Measurements from ENCODE around the gene MFSD11. TPM values are rescaled to one million over a fixed set of nuclear protein-coding genes. Genes with fewer than 3 reads are reported as not detected.
"Not testable (repeated sequence)": the region's sequence is repeated elsewhere in the genome, so short reads cannot be mapped to it uniquely, and the experiment has no call there.

MFSD11 gene
- total RNA-seq, 6 donors from 2014 or later = 23.9 to 49.2 (median 34.4) TPM

DNA sequence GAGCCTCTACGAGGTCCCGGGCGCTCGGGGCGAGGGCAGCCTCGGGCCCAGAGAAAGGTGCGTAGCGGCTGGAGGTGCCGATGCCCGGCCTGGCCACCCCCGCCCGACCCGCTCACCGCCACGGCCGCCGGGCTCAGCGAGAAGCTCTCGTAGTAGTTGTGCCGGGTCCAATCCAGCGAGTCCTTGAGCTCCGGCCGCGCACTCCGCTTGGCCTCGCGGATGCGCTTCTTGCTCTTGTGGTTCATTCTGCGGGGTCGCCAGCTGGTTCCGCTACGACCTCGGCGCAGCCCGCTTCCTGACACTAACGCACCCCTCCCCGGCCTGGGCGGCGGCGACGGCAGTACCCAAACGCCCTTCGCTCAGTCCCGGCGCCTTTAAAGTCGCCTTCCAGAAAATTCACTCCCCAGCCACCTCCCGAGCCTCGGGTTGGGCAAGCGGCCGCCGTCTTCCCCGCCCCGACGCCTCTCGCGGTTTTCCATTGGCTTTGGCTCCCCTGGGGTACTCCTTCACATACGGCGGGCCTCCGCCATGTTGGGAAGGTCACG lies 11.6 kb upstream of the MFSD11 start, which contains the start of gene JMJD6:
JMJD6 (minus strand) TSS at position 376 of the 545 bp plus-strand sequence; CDS start at position 245, 131 bp downstream.
- WGBS, 2 donors = 0 to 1% methylated on average over 18 to 28 of the region's 60 CpGs
- Histone ChIP-seq H3K27ac (peak within 1 kb of the TSS; percentile 97 to 100 (median 99)), H3K9me3 (no peaks in the 10 kb centered on the region), H3K27me3 (no peaks in the 10 kb centered on the region), H3K36me3 (peaks cover 26 to 56% (median 36%) of the 10 kb centered on the region in 4 donors), H3K4me1 (peaks cover 29 to 68% (median 47%) of the 10 kb centered on the region in 4 donors), H3K4me3 (peak within 1 kb of the TSS; percentile 81 to 95 (median 84))
- DNase-seq (peak; percentile 96 to 97), ATAC-seq (ENCODE audit: low FRiP score in 2 of 2) (peak; percentile 96 to 97)
- TF ChIP-seq POLR2AphosphoS5 (IDR thresholded peaks at IDR 0.05) = peak; percentile 81 to 93
- TF ChIP-seq, protein P1, sequence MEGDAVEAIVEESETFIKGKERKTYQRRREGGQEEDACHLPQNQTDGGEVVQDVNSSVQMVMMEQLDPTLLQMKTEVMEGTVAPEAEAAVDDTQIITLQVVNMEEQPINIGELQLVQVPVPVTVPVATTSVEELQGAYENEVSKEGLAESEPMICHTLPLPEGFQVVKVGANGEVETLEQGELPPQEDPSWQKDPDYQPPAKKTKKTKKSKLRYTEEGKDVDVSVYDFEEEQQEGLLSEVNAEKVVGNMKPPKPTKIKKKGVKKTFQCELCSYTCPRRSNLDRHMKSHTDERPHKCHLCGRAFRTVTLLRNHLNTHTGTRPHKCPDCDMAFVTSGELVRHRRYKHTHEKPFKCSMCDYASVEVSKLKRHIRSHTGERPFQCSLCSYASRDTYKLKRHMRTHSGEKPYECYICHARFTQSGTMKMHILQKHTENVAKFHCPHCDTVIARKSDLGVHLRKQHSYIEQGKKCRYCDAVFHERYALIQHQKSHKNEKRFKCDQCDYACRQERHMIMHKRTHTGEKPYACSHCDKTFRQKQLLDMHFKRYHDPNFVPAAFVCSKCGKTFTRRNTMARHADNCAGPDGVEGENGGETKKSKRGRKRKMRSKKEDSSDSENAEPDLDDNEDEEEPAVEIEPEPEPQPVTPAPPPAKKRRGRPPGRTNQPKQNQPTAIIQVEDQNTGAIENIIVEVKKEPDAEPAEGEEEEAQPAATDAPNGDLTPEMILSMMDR (IDR thresholded peaks at IDR 0.05) = peak in 1 of 6 experiments; percentile 29
- TF ChIP-seq POLR2A (IDR thresholded peaks at IDR 0.05) = peak; percentile 73 to 97 (median 92)
- TF ChIP-seq EP300 (IDR thresholded peaks at IDR 0.05) = peak in 1 of 4 donors; percentile 59

DNA sequence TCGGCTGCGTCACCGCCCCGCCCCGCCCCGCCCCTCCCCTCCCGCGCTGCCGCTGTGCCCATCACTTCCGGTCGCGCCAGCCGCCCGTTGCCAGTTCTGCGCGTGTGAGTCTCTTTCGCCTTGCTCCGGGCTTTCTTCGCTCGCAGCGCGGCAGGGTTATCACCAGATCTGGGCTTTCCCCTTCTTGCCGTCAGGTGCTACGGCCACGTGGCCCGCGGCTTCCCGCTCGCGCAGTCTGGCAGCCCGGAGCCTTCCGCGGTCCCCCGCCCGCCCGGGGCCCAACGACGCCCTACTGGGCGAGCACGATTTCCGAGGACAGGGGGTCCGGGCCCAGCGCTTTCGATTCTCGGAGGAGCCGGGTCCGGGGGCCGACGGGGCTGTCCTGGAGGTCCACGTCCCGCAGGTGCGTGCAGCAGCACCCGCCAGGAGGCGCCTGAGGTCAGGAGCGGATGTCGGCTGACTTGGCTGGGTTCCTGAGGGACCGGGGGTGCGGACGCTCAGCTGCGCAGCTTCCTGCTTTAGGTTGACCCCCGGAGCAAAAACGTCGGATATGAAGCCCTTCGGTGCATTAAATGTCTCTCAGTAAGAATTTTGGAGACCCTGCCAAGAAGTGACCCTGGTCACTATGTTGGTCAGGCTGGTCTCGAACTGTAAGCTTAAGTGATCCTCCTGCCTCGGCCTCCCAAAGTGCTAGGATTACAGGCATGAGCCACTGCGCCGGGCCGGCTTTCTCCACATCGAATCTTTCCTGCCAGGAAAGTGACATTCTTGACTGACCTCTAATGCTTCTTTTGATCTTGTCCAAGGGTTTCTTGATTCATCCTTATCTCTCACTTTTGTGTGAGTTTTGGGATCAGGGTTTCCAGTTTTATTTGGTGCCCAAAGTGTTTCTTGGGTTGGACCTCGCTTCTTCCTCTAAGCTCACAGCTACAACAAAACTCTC lies 10.9 kb upstream of the MFSD11 start, which contains the start of gene METTL23:
METTL23 (plus strand) TSS at position 64 of the 943 bp plus-strand sequence. CDS start 2,872 bp downstream, outside the sequence.
- WGBS, 2 donors = 3 to 5% methylated on average over 11 to 21 of the region's 71 CpGs
- Histone ChIP-seq H3K27ac (peak within 1 kb of the TSS; percentile 97 to 100 (median 99)), H3K36me3 (peaks cover 18 to 56% (median 33%) of the 10 kb centered on the region in 4 donors), H3K4me3 (peak within 1 kb of the TSS; percentile 81 to 95 (median 84)), H3K9me3 (no peaks in the 10 kb centered on the region), H3K27me3 (no peaks in the 10 kb centered on the region), H3K4me1 (peaks cover 36 to 75% (median 55%) of the 10 kb centered on the region in 4 donors)
- TF ChIP-seq, protein P1 (IDR thresholded peaks at IDR 0.05) = peak; percentile 70 to 94 (median 87)
- TF ChIP-seq POLR2AphosphoS5 (IDR thresholded peaks at IDR 0.05) = peak; percentile 62 to 80
- TF ChIP-seq POLR2A (IDR thresholded peaks at IDR 0.05) = peak in 1 of 4 donors; percentile 55
- TF ChIP-seq EP300 (IDR thresholded peaks at IDR 0.05) = no peak
- ATAC-seq (ENCODE audit: low FRiP score in 2 of 2) (peak; percentile 79 to 80), DNase-seq (peak; percentile 86 to 95)

DNA sequence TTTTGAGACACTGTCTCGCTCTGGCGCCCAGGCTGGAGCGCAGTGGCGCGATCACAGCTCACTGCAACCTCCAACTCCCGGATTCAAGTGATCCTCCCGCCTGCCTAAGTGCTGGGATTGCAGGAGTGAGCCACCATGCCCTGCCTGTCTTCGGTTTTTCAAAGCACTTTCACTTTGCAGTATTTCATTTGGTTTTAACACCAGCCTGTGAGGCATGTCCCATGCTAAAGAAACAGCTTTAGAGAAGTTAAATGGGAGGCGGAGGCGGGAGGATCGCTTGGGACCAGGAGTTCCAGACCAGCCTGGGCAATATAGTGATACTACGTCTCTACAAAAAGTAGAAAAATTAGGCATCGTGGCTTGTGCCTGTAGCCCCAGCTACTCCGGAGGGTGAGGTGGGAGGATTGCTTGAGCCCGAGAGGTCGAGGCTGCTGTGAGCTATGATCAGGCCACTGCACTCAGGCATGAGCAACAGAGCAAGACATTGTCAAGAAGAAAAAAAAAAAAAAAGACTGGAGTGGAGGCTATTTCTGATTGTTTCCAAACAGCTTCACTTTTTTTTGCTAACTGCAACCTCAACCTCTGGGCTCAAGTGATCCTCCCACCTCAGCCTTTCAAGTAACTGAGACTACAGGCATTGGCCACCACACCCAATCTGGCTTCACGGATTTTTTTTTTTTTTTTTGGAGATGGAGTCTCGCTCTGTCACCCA lies 10.0 kb upstream of the MFSD11 start:
- H3K27ac ChIP-seq = peak overlapping the region; percentile 97 to 100 (median 99)
- ATAC-seq (ENCODE audit: low FRiP score in 2 of 2) (no peak), DNase-seq (no peak)
- H3K27me3 ChIP-seq = no peaks in the 10 kb centered on the region
- peaks cover 18 to 58% (median 33%) of the 10 kb centered on the region in 4 donors for H3K36me3 ChIP-seq
- peaks cover 42 to 77% (median 63%) of the 10 kb centered on the region in 4 donors for H3K4me1 ChIP-seq
- peak overlapping the region; percentile 81 to 95 (median 84) for H3K4me3 ChIP-seq
- TF ChIP-seq, protein P1 (IDR thresholded peaks at IDR 0.05) = no peak
- no peak for TF ChIP-seq POLR2A (IDR thresholded peaks at IDR 0.05)
- no peak for TF ChIP-seq EP300 (IDR thresholded peaks at IDR 0.05)
- no peak for TF ChIP-seq POLR2AphosphoS5 (IDR thresholded peaks at IDR 0.05)
- H3K9me3 ChIP-seq = no peaks in the 10 kb centered on the region
- 57 to 68% methylated on average over 18 of the region's 18 CpGs for WGBS, 2 donors

DNA sequence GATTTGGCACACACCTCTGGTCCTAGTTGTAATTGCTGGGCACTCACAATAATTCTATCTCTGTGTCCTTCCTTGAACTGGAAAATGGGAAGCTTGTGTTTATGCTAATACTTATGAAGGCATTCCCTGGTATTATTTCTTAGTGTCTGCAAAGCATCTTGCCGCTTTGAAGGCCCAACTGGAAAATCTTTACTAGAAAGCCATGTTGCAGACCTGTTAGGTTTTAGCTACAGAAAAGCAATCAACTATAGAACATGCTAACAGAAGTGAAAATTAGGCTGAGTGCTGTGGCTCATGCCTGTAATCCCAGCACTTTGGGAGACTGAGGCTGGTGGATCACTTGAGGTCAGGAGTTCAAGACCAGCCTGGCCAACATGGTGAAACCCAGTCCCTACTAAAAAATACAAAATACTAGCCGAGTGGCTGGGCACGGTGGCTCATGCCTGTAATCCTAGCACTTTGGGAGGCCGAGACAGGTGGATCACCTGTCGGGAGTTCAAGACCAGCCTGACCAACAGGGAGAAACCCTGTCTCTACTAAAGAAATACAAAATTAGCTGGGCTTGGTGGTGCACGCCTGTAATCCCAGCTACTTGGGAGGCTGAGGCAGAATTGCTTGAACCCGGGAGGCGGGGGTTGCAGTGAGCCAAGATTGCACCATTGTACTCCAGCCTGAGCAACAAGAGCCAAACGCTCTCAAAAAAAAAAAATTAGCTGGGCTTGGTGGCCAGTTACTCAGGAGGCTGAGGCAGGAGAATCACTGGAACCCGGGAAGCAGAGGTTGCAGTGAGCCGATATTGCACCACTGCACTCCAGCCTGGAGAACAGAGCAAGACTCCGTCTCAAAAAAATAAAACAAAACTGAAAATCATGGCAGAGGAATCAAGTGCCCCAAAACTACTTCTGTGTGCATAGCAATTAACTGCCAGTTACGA lies 5.9 kb upstream of the MFSD11 start:
- 84 to 87% methylated on average over 13 of the region's 13 CpGs for WGBS, 2 donors
- H3K36me3 ChIP-seq = peaks cover 13 to 65% (median 42%) of the 10 kb centered on the region in 4 donors

More for the DNA sequence above, 5.9 kb upstream of the MFSD11 start:
- H3K27me3 ChIP-seq; H3K4me3 ChIP-seq; H3K9me3 ChIP-seq; ATAC-seq (ENCODE audit: low FRiP score in 2 of 2); DNase-seq: not testable (repeated sequence)
- Histone ChIP-seq H3K27ac (peak overlapping the region in 2 of 4 donors; percentile 2 to 36), H3K4me1 (peaks cover 53 to 78% (median 68%) of the 10 kb centered on the region in 4 donors)

Data from upper lobe of left lung (tissue), 6 donors.